GM12872 (cell line): ENCODE measurements around the gene GHR.

Source experiments
- TF ChIP-seq, protein P1 (sequence below): IDR thresholded peaks from 3 replicates; pipeline ENCODE4 v1.5.1; 2011; ENCODE audit warnings: low read depth, mild to moderate bottlenecking, low read length, moderate library complexity; ENCODE audit not compliant: insufficient read depth

GHR gene

DNA sequence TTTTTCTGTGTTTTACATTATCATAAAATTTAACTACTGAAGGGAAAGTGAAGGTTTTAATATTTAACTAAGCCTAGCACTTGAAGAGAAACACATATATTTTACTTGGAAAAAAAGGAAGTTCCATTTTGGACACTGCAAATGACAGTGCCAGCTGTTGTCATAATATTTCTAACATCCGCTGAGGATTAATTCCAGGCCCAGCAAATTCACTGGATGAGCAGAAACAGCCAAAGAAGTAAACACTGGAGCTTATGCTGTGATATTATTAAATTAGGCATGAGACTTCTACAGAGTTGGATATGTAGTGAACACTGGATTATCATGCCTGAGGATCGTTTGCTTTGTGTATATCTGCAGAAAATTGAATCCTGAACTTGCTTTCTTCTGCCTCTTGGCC is 67.6 kb downstream of the GHR start:
- TF ChIP-seq, protein P1, sequence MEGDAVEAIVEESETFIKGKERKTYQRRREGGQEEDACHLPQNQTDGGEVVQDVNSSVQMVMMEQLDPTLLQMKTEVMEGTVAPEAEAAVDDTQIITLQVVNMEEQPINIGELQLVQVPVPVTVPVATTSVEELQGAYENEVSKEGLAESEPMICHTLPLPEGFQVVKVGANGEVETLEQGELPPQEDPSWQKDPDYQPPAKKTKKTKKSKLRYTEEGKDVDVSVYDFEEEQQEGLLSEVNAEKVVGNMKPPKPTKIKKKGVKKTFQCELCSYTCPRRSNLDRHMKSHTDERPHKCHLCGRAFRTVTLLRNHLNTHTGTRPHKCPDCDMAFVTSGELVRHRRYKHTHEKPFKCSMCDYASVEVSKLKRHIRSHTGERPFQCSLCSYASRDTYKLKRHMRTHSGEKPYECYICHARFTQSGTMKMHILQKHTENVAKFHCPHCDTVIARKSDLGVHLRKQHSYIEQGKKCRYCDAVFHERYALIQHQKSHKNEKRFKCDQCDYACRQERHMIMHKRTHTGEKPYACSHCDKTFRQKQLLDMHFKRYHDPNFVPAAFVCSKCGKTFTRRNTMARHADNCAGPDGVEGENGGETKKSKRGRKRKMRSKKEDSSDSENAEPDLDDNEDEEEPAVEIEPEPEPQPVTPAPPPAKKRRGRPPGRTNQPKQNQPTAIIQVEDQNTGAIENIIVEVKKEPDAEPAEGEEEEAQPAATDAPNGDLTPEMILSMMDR = no peak

DNA sequence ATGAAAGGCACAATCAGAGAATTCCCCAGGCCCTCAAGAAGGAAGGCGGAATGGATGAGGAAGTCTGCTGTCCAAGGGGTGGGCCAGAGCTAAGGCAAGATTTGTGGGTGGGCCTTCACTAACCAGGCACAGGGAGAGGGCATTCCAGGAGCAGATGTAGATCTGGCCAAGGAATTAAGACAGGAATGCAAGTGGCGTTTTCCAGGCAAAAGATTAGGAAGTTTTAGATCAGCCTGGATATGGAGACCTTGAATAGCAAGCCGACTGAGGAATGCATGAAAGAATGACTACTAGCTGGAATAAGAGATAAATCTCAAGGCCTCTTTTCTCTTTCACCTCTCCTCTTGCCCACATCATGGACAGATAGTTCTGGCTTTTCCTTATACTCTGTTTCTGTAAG is 68.5 kb downstream of the GHR start:
- TF ChIP-seq, protein P1 = no peak

DNA sequence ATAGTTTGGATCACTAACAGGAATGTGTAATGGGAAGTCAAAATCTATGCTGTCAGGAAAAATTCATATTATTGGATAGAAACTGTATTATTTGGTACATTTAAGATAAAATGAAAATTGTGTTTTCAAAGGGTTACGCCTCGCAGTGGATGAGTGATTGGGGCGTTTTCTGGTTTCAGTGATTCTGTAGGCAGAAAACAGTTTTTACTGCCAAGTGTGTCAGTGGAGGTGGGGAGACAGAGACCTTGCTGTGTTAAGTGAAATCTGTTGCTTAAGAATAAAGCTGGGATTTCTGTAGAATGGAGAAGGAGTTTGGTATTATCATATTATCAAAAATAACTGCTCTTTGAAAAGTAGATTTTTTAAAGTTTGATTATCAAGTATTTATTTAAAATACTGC is 69.7 kb downstream of the GHR start:
- TF ChIP-seq, protein P1 = no peak

DNA sequence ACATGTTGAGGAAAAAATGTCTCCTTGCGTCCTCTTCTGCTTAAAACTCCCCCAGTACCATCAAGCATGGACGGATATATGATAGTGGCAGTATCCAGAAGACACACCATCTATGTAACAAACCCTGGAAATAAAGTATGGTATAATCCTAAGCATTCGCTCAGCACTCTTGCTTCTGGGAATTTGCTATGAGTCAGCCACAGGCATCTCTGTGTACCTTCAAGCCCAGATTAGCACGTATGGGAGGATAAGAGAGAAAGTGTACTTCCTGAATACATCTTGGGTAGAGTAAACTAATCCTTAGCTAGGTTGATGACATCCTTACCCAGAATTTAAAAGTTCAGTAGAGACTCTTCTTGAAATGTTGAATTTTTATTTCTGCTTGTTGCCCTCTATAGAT is 71.2 kb downstream of the GHR start:
- TF ChIP-seq, protein P1 = no peak

DNA sequence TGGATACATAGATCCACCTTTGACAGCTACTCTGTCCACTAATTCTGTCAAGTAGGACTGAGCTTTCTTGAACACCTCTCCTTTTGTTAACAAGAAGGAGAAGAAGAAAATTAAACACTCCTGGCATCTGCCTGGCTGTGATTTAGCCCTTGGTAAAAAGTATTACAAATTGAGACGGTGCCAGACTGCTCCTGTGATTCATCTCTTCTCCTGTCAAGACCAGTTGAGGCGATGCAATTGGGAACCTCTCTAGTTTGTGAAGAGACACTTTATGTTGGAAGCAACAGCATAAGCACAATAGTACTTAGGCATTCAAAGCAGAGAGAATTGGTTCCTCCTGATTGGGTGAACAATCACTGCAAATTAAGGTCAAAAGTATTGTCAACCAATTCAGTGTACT is 72.7 kb downstream of the GHR start:
- TF ChIP-seq, protein P1 = no peak

DNA sequence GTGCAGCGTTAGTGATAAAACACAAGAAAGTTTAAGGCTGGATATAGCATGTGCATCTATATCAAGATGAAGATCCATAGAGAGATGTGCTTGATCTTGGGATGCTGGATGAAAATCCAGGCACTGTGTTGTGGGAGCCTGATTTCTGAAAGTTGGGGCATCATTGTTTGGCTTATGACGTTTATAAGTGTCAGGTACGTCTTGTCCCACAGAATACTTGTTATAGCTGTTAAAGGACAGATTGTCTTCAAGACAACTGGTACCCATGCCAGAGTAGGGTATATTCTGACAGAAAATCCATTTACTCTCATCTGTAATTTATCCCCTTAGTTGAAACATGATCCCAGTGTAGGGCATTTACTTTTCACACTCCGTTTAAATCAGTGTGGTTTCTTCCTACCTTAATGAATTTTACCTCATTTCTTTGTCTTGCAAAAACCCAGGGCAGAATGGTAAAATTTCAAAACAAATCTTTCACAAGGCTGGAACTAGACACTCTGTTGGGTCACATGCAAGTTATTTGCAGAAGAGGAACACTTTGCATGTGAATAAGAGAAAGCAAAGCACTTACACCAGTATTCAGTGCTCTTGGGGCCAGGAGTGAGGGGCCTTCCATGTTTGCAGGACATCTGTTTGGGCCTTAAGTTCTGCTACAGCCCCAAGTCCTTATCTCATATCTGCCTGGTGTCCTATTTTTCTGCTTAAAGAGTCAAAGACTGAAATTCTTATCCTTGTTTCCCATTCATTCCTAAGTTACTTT is 73.3 kb downstream of the GHR start:
- TF ChIP-seq, protein P1 = no peak

DNA sequence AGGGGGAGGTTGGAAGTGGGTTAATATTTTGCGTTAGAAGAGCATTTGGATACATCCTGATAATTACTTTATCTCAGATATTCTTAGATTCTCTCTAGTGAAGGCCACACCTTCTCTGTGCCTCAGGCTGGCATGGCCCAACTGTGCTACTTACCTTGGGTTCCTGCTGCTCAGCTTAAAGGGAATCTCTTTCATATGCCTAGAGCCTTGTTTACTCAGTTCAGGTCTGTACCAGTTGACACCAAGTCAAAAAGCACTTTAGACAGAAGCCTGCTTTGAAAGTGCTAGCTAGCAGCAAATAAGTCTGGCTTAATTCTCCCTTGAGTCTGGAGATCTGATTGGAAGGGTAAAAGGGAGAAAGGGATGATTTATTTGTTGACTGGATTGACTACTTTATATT is 74.8 kb downstream of the GHR start:
- TF ChIP-seq, protein P1 = no peak

DNA sequence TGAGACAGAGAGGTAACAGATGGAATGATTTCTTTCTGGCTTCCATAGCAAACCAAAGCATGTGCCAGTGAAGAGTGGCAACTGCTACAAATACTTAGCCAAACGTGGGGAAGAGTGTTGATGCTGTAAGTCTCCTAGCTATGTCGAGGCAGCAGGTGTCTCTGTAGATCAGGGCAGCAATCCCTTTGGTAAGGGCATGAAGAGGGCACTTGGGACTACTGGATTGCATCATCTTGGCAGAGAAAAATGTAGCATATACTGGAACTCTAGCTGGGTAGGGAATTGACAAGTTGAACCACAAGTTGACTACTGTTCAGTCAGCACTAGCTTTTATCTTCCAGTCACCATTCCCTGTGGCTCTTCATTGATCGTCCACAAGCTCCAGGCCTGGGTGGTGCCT is 75.8 kb downstream of the GHR start:
- TF ChIP-seq, protein P1 = no peak
